ENCODE measurements around the gene PDGFA.
"Not testable (repeated sequence)": the region's sequence is repeated elsewhere in the genome, so short reads cannot be mapped to it uniquely, and the experiment has no call there.

Gene PDGFA

GRCh38 chr7:552868-553635 lies 33.4 kb upstream of the PDGFA start:
- no peak overlapping the region for H3K4me3 ChIP-seq (ENCODE audit: low read depth, low read length)
- DNase-seq (ENCODE audit: low read depth) = no peak

DNA sequence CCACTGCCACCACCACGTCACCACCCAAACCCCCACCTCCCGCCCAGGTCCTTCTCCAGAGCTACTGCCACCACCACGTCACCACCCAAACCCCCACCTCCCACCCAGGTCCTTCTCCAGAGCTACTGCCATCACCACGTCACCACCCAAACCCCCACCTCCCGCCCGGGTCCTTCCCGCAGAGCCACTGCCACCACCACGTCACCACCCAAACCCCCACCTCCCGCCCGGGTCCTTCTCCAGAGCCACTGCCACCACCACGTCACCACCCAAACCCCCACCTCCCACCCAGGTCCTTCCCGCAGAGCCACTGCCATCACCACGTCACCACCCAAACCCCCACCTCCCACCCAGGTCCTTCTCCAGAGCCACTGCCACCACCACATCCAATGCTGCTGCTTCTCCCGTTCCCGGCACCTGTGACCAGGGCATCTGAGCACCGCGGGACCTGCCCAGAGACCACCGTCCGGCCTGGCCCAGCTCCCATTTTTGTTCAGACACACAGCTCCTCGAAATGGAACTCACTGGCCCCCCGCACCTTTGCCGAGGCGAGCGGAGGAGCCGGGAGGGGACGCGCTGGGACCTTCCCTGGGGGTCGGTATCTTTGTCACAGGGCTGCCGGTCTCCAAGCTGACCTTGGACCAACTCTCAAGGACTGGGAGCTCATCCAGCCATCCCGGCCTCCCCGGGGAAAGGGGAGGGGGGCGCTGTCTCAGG lies 32.7 kb upstream of the PDGFA start:
- not testable (repeated sequence) for H3K4me3 ChIP-seq (ENCODE audit: low read depth, low read length); DNase-seq (ENCODE audit: low read depth)

DNA sequence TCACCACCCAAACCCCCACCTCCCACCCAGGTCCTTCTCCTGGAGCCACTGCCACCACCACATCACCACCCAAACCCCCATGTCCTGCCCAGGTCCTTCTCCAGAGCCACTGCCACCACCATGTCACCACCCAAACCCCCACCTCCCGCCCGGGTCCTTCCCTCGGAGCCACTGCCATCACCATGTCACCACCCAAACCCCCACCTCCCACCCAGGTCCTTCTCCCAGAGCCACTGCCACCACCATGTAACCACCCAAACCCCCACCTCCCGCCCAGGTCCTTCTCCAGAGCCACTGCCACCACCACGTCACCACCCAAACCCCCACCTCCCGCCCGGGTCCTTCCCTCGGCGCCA lies 31.9 kb upstream of the PDGFA start:
- not testable (repeated sequence) for DNase-seq (ENCODE audit: low read depth); H3K4me3 ChIP-seq (ENCODE audit: low read depth, low read length)

GRCh38 chr7:550881-551614 lies 31.4 kb upstream of the PDGFA start:
- no peak overlapping the region for H3K4me3 ChIP-seq (ENCODE audit: low read depth, low read length)
- DNase-seq (ENCODE audit: low read depth) = no peak

GRCh38 chr7:549891-550625 lies 30.4 kb upstream of the PDGFA start:
- H3K4me3 ChIP-seq (ENCODE audit: low read depth, low read length) = no peak overlapping the region
- DNase-seq (ENCODE audit: low read depth) = no peak

DNA sequence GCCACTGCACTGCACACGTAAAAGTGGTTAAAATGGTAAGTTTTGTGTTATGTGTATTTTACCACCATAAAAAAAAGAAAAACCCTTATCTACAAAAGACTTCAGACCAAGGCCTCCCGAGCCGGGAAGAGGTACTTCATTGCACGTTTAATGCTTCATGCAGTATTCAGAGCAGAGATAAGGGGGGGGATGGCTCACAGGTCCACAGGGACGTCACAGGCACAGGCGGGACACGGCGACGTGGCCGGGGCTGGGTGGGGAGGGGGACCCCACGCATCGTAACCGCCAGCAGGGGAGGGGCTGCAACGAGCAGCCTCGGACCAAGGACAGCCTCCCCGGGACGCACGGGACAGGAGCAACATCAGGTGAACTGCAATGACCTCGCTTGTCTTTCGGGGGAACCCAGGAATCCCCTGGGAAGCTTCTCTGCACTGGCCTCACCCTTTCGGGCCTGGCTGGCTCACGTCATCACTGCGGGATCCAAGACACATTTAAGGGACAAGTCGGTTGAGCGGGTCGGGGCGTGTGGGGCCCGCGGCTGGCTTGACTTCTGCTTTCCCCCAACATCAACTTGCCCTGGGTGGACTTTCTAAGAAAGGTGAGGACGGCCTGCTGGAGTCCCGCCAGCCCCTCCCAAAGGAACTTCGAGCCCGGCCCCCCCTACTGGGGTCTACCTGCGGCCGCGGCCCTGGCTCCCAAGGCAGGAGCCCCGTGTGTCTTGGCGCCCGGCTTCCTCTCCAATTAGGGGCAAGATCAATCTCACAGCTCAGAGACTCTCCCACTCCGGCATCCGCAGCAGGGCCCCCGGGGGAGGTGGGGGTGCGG lies 29.6 kb upstream of the PDGFA start:
- DNase-seq (ENCODE audit: low read depth) = no peak
- H3K4me3 ChIP-seq (ENCODE audit: low read depth, low read length) = no peak overlapping the region

- H3K4me3 ChIP-seq (ENCODE audit: low read depth, low read length) = no peak overlapping the region
- DNase-seq (ENCODE audit: low read depth) = no peak
Measured at GRCh38 chr7:548401-548800, 28.8 kb upstream of the PDGFA start.

DNA sequence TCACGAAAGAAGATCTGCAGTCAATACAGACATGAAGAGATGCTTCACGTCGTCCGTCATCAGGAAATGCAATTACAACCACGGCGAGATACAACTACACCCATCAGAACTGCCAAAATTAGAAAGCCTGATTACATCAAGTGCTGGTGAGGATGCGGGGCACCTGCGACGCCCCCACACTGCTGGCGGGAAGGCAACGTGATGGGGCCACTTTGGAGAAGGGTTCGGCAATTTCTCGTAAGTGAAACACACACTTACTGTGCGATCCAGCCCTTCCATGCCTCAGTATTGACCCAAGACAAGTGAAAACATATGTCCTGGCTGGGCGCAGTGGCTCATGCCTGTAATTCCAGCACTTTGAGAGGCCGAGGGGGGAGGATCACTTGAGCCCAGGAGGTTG lies 25.8 kb upstream of the PDGFA start:
- no peak for DNase-seq (ENCODE audit: low read depth)
- no peak overlapping the region for H3K4me3 ChIP-seq (ENCODE audit: low read depth, low read length)

DNA sequence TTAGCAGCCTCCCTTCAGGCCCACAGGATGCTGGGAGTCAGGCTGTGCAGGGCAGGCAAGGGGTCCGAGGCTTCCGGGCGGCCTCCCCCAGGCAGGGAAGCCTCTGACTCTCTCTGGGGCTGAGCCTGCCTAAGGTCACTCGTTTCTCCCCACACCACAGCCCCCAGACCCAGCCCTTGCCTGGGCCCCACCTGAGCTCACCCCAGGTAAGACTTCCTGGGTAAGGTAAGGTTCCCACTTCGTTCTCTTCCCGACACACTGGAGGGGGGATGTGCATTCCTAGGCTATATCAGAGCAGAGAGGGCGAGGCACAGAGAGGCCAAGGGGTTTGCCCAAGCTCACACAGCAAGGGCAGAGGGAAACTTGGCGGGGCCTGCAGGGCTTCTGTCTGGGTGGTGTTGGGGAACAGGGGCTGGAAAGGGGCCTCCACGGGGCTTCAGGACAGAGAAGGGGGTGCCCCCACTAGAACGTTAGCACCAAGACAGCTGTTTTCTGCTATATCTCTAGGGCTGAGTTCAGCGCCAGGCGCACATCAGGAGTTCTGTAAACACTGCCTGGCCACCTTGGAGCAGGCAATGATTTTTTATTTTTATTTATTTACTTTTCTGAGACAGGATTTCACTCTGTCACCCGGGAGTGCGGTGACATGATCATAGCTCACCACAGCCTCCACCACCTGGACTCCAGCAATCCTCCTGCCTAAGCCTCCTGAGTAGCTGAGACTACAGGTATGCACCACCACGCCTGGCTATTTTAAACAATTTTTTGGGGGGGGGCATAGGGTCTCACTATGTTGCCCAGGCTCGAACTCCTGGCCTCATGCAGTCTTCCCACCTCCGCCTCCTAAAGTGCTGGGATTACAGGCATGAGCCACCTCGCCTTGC lies 24.9 kb upstream of the PDGFA start:
- no peak for DNase-seq (ENCODE audit: low read depth)
- no peak overlapping the region for H3K4me3 ChIP-seq (ENCODE audit: low read depth, low read length)

DNA sequence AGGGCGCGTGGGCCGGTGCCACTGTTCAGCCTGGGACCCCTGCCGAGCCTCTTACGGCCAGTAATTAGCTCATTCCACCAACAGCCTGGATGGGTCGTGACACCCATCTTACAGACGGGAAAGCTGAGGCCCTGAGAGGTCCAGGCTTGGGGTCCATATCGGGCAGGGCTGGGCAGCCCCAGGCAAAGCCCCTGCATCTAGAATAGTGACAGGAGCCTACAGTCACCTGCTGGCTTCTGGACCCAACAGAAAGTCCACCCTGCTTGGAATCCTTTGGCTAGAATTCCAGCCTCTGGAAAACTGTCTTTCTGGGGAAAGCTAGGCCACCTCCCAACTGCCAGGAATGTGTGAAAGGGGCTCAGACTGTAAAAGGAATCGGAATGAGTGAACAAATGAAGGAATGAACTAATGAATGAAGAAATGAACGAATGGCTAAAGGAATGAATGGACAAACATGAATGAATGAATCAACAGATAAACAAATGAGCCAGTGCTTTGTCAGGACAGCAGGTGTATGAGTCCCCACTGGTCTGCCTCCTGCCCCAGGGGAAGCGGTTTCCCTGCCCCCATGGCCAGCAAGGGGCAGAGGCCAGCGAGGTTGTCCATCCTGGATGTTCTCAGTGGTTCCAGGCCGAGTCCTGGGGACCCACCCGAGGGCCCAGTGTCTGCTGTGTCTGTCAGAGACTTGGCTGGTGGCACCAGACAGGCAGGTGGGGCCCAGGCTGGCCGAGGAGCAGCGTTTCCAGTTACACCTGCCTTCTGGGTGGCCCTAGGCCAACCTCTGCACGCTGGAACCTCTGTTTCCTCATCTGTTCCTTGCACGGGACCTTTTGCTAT lies 24.1 kb upstream of the PDGFA start:
- no peak for DNase-seq (ENCODE audit: low read depth)
- H3K4me3 ChIP-seq (ENCODE audit: low read depth, low read length) = no peak overlapping the region

DNA sequence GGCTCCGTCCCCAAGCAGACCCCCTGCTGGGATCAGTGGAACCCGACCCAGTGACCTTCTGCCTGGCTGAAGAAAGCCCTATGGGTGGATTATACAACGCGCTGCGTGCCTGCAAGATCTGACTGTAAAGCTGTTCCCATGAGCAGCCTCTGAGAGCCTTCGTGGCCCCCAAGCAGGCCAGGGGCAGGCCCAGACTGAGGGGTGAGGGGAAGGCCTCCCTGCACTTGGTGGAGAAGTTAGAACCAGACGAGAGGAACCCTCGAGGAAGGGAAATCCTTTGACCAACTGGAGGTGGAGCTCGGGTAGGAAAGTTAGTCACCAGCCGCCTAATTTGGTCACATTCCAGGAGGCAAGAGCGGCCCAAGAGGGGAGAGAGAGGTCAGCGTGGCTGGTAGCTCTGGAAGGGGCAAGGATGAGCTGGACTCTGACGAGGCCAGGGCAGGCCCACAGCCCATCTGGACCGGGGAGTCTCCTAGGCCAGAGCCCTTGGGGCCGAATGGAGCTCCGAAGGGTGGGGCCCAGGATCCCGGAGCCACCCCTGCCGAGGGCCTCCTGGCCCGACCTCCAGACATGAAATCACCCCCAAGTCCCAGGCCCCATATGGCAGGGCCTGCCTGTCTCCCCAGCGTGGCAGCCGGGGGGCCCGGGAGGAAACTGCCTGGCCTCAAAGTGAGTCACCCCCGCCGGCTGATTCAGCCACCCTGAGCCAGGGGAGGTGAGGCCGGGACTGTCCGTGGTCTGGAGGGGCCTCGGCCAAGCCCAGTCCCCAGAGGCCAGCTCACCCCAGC lies 23.3 kb upstream of the PDGFA start:
- DNase-seq (ENCODE audit: low read depth) = peak; percentile 59

DNA sequence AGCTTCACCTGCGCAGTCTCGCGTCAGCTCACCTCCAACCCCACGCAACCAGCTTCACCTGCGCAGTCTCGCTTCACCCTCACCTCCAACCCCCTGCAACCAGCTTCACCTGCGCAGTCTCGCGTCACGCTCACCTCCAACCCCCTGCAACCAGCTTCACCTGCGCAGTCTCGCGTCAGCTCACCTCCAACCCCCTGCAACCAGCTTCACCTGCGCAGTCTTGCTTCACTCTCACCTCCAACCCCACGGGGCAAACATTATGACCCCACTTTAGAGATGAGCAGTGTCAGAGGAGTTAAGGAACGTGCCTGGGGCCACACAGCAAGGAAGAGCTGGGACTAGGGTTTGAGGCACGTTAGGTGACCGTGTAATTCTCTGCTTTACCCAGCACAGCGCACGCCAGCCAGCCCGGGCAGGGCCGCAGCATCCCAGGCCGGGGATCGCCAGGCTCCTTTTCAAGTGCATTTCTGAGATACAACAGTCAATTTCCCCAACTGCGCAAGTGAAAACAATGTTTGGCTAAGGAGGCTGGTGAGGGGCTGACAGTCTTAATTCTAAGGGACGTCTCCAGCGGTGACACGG lies 22.6 kb upstream of the PDGFA start:
- DNase-seq (ENCODE audit: low read depth) = no peak
- no peak overlapping the region for H3K4me3 ChIP-seq (ENCODE audit: low read depth, low read length)

More for the DNA sequence above, 23.3 kb upstream of the PDGFA start:
- H3K4me3 ChIP-seq (ENCODE audit: low read depth, low read length) = no peak overlapping the region

DNA sequence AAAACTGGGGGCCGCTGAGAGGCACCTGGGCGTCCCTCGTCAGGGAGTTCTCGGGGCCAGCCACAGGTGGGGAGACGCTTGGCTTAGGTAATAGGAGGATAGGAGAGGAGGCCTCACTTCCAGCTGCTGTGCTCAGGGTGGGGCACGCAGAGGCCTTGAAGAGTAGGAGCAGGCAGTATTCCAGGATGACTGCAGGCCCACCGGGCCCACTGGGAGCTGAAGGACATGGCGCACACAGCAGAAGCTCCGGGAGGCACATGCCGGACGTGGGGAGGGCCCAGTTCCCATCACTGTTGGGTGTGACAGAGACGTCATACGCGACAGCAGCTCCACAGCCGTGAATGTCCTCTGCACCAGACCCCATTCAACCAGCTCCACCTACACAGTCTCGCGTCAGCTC lies 22.0 kb upstream of the PDGFA start:
- no peak for DNase-seq (ENCODE audit: low read depth)
- no peak overlapping the region for H3K4me3 ChIP-seq (ENCODE audit: low read depth, low read length)

- H3K4me3 ChIP-seq (ENCODE audit: low read depth, low read length) = no peak overlapping the region
- no peak for DNase-seq (ENCODE audit: low read depth)
Measured at GRCh38 chr7:540997-541396, 21.4 kb upstream of the PDGFA start.

DNA sequence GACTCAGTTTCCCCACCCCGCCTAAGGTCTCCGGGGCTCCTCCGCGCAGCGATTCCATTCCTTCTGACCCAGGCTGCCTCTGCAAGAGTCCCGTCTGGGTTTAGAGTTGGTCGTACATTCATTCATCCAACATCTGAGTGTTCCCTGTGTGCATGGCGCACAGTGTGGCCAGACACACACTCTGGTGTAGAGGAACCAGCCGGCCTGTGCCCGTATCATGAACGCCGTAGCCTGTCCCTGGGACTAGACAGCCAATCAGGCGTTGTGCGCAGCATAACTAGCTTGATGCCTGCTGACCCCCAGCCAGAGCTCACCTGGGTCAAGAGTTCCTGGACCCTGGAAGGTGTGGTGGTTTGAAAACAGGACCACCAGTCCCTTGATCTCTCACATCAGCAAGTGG lies 20.9 kb upstream of the PDGFA start:
- no peak overlapping the region for H3K4me3 ChIP-seq (ENCODE audit: low read depth, low read length)
- DNase-seq (ENCODE audit: low read depth) = no peak

DNA sequence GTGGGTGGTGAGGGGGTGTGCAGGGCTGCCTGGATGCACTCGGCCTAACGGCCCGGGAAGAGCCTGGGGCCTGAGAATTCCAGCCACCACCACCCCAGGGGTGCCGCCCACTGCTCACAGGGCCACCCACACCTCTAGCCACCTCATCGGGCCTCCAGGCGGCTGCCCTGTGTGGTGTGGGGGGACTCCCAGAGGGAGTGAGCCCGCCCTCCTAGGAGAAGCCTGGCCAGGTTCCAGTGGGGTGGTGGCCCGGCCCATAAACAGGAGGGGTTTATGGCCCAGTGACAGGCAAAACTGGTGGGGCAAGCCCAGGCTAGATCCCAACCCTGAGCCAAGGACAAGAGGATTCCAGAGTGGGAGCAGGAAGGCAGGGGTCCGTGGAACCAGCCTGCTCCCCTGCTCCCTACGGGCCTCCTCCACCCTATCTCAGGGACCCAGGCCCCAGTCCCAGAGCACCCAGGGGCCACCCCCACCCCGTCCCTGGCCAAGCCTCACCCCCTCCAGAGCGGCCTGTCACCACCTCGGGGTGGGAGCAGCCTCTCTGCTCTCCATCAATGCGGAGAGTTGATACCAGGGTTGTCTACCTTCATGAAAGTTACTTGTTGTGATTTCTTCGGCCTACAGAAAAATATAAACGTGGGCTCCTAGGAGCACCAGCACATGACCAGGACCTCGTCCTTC lies 20.2 kb upstream of the PDGFA start:
- H3K4me3 ChIP-seq (ENCODE audit: low read depth, low read length) = no peak overlapping the region
- no peak for DNase-seq (ENCODE audit: low read depth)
